ENCODE measurements around the gene PDLIM3. TPM values are rescaled to one million over a fixed set of nuclear protein-coding genes. Genes with fewer than 3 reads are reported as not detected.
"Not testable (repeated sequence)": the region's sequence is repeated elsewhere in the genome, so short reads cannot be mapped to it uniquely, and the experiment has no call there.

PDLIM3 gene
- total RNA-seq, 1 donor from 2014 or later, result not detected

DNA sequence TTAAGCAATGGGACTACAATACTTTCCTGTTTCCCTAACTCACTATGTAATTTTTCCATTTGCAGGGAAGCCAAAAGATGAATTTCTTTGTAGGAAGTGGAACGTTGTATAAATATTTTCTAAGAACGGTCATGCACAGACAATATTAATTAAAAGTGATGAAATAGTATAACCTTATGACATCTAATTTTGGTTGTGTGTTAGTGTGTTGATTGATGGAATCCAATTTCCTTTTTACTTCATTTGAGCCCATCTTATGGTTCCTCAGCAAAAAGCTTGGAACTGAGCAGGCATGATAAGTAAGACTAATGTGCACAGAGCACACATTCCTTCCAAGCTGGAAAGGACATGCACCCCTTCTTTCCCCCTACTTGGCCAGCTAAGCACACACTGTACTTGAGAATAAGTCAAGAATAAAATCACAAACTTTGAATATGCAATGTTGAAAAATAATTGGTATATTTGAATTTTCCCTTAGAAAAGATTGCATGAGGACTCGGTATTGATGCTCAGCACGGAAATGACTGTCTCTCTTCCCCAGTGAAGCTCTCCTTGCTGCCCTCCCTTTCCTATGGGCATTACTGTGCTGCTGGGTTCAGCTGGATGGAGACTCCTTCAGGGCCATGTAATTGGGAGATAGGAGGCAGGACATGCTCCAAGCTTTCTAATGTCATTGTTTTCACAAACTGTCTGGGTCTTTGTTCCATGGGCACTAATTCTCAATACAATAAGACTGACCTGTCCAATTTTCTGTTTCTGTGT, 19.2 kb upstream of the PDLIM3 start:
- intact Hi-C loops (cut with micrococcal nuclease), result no loop called here

DNA sequence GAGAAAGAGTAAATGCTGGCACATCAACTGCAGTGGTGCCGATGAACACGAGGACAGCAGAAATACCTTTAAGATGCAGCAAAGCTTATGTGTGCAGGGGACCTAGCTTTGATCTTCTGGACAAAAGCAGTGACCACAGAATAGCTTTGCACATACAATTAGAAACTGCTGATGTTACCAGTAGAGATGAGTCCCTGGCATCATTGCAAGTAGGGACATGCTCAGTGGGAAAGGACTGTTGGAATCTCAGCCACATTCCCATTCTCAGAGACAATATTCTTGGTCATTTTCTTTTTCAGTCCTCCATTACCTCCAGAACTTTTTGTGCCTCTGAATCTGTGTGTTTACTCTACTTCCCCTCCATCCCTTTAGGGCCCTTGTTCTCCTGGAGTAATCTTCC, 16.9 kb upstream of the PDLIM3 start:
- intact Hi-C loops (cut with micrococcal nuclease), result no loop called here

DNA sequence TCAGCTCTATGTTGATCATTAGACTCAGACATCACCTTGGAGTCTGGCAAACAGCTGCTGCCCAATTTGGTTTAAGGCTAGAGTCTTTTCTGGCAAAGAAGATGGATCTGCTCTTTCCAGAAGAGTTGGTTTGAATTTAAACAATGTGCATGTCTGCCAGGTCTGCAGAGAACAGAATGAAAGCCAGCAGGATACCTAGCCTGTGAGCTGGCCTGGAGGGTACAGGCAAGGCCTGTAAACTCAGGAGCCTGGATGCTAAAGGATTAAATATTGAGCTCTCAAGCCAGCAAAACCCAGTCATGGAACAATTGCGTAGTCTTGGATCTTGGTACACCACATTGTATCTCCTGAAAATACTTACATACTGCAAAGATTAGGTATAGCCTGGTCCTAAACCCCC, 15.6 kb upstream of the PDLIM3 start:
- intact Hi-C loops (cut with micrococcal nuclease), result no loop called here

DNA sequence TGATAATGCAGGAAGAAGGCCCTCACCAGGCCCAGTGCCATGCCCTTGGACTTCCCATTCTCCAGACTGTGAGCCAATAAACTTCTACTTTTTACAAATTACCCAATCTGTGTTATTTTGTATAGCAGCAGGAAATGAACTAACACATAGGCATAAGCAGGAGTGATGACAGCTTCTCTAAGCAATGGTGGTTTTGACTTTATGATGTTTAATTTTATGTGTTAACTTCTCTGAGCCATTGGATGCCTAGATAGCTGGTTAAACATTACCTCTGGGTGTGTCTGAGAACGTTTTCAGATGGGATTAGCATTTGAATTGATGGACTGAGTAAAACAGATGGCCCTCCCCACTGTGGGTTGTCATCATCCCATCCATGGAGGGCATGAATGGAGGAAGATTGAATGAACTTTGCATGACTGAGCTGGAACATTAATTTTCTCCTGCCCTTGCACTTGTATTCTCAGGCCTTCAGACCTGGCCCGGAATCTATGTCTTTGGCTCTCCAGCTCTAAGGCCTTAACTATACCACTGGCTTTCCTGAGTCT, 13.9 kb upstream of the PDLIM3 start:
- intact Hi-C loops (cut with micrococcal nuclease), result no loop called here

DNA sequence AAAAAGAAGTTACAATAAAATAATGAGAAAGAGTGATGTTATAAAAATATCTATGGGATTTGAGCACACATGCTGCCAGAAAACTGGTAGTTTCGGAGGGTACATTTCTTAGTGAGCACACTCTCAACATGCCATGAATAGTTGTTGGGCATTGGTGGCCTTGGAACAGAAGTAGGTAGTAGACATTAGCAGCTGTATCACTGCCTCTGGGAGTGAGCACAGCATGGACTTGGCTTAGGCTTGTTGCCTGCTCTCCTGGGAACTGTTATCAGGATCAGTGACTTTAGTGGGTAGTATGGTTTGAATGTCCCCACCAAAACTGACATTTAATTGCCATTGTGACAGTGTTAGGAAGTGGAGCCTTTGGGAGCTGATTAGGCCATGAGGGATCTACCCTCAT, 13.3 kb upstream of the PDLIM3 start:
- intact Hi-C loops (cut with micrococcal nuclease), result no loop called here

DNA sequence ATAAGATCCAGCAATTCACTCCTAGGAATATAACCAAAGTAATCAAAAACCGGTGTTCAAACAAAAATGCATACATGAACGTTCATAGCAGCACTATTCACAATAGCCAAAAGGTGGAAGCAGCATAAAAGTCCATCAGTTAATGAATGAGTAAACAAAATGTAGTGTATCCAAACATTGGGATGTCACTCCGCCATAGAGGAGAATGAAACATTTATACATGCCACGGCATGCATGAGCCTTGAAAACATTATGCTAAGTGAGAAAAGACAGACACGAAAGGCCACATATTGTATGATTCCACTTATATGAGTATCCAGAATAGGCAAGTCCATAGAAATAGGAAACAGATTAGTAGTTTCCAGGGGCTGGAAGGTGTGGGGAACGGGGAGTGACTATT, 11.0 kb upstream of the PDLIM3 start:
- intact Hi-C loops (cut with micrococcal nuclease), result no loop called here

DNA sequence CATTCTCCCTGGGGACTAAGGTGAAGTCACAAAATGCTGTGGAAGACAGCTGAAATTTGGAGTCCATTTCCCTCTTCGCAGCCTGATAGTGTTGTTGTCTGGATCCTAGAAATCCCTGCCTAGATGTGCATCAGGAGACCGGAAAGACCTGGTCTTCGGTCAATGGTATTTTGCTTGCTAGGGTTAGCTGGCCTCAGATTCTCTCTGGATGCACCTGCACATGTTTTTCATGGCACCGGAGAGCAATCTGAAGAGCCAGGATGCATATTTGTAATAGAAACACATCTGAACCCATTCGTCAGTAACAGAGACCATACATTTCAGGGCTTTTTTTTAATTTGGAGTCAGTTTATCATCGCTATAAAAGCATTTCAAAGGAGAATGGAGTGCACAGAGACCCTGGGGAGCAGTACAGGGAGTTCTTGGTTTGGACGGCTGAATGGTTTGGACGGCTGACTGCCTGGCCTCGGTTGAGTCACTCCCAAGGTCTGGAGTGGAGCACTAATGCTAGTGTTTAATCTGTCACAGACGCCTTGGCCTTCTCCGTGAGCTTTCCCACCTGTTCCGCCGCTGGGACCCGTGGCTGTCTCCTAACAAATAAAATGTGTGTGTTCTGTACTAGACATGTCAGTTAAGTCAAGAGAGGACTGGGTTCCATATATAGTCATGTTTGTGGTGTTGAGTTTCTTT, 7.5 kb upstream of the PDLIM3 start:
- intact Hi-C loops (cut with micrococcal nuclease), result no loop called here

DNA sequence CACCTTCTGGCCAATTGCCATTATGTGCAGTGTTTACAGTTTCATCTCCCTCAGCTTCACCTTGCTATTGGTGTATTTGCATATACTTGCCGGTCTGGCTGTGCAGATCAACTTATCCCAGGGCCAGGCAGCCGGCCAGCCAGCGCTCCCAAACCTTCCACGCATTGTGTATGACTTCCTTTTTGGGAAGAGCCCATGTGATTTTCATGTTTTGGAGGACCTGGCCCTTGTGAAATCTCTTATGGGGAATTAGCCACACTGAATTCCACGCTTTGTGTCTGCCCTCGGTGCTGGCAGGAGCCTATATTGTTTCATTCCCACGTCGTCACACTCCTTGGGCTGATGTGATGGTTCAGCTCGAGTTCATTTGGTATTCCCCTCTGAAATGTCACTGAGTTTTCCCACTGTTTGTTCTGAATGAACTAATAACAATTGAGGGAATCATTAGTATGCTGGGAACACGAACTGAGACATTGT, 6.0 kb upstream of the PDLIM3 start:
- intact Hi-C loops (cut with micrococcal nuclease), result no loop called here

DNA sequence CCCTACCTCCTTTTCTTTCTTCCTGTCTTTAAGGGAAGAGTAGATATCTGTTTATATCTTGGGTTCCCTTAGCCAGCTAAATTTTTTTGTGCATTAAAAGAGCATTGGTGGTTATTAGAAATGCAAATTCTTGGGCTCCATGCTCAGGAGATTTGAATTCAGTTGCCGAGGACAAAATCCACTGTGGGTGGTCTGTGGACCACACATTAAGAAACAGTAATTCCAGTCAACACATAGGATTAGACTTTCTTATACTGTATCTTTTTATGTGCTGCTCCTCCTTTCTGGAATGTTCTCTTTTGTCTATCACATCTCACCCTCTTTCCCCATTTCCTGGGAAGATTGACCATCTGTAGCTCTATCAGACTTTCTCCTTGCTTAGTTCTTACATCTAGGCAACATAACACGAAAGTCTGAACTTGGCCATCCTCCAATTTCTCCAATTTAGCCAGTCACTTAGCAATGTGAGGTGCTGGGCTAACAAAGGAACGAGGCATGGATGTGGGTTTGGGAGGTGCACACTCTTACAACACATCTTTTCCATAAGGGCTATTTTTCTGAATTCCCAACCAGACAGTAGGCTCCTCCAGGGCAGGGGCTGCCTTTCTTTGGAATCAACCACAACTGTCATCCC, 5.3 kb upstream of the PDLIM3 start:
- intact Hi-C loops (cut with micrococcal nuclease), result no loop called here

DNA sequence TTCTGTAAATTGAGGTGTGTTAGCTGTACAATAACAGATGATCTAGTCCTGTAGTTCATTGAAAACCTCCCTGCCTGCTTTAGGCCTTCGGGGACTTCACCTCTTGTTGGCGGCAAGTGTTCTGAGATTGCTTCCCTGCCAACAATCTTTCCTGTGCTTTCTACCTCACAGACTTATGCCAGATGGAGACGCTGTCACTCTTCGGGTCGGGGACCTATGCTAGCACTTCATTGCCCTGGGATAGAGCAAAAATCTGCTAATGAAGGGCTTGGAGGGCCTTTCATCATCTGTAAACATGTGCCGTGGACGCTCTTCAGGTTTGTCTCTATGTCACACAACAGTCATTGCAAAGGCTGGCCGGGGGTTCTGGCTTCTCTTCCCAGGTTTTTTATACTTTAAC, 4.7 kb upstream of the PDLIM3 start:
- intact Hi-C loops (cut with micrococcal nuclease), result no loop called here

DNA sequence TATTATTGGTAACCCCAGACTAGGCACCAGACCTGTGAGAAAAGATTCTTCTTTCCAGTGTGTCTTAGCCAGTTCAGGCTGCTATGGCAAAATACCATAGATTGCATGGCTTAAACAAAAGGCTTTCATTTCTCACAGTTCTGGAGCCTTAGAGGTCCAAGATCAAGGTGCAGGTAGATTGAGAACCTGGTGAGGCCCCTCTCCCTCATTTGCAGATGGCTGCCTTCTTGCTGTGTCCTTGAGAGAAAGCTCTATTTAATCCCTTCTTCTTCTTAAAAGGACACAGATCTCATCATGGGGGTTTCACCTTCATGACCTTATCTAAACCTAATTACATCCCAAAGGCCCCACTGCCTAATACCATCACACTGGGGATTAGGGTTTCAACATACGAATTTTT, 3.5 kb upstream of the PDLIM3 start:
- intact Hi-C loops (cut with micrococcal nuclease), result no loop called here

DNA sequence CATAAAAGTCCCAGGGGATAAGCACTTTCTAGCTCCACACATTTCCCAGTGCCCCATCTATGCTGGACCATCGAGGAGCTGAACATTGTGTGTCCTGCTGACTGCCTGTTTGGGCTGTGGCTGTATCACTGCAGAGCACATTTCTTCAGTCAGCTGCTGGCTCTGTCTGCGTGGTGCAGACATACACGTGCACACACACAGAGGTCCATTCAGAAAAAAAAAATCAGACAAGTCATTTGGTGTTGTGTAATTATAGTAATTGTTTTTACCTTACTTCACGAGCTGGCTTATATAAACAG, 1.1 kb upstream of the PDLIM3 start:
- intact Hi-C loops (cut with micrococcal nuclease), result no loop called here

DNA sequence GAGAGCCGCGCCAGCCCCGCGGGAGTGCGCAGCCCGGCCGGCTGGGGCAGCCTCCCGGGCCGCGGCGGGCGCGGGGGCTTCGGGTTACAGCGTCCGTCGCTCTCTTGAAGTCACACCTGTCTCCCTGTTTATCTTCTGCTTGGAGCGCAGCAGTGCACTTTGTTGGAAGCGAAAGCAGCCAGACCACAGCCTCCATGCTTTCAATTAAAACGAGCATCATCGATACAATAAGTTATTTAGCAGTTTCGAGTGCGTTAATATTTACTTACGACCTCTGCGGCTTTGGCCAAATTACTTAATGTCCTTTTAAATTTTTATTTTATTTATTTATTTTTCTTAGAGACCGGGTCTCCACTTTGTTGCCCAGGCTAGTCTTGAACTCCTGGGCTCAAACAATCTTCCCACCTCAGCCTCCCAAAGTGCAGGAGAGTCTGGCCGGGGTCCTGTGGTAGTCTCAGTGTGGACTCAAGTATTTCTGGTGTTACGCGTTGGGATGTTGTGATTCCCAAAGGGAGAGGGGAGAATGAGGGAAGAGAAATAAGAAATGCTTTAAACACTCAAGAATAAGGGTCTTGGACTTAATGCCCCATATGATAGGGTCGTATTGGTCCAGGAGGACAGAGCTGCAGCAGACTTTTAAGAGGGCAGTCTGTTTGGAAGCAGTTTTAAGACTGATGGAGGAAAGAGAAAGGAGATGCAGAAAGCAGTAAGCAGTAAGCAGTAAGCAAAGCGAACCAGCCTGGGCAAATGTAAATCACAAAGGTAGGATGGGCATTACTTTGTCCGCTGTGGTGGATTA, 504 bp upstream of the PDLIM3 start:
- intact Hi-C loops (cut with micrococcal nuclease), result no loop called here

DNA sequence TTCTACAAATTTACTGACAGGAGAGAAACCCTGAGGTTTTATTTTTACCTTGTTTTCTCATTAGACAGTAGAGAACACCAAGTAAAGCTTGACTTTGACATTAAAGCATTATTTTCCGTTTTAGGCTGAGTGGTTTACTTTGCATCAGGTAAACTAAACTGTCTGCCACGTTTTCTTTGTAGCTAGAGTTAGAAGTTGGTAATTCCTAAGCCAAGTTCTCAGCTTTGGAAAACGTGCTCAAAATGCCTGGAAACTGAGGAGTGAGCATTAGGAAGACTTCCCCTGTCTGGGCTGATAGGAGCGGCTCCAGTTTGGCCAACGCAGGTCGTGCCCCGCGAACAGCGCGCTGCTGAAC, 819 bp downstream of the PDLIM3 start:
- intact Hi-C loops (cut with micrococcal nuclease), result no loop called here

DNA sequence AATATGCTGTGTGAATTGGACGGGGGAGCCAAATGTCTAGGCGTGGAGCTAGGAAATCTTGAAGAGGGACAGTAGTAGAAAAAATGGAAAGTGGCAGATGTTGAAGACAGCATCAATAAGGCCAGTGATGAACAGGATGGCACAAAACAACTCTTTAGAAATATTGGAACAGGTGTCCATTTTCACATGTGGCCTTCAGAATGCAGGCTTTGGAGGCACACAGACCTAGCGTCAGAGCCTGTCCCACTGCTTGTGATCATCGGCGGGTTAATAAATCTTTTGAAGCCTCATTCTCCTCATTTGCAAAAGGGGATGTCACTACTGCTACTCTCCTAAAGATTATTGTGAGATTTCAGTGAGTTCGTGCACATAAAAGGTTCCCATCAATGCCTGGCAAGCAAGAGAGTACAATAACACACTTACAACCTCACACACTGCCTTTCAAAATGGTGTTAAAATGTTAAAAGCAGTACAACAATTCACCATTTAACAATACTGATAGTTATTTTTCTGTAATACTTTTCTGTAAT, 2.4 kb downstream of the PDLIM3 start:
- intact Hi-C loops (cut with micrococcal nuclease), result no loop called here

DNA sequence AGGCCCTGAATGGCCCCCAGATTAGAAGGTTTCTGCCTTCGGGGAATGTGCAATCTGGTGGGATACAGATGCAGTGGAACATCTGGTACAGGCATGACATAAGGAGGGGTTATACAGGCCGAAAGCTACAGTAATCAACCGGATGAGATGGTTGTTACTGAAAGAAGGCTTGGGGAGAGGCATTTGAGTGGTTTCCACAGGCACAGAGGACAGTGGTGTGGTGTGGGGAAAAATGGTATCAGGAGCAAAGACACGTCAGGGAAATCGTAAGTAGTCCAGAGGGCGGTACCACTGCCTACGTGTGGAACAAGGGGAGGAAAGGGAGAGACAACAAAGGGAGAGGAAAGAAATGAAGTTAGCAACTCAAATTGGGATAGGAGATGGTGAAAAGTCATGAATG, 3.0 kb downstream of the PDLIM3 start:
- intact Hi-C loops (cut with micrococcal nuclease), result no loop called here

DNA sequence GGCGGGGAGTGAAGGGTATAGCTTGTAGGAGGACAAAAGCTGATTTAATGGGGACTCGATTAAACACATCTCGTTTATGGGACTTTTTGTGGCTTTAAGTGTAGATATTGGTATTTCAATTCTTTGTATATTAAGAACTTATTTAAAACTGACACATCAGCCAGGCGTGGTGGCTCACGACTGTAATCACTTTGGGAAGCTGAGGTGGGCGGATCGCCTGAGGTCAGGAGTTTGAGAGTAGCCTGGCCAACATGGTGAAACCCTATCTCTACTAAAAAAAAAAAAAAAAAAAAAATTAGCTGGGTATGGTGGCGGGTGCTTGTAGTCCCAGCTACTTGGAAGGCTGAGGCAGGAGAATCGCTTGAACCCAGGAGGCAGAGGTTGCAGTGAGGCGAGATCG, 3.7 kb downstream of the PDLIM3 start:
- intact Hi-C loops (cut with micrococcal nuclease), result not testable (repeated sequence)

DNA sequence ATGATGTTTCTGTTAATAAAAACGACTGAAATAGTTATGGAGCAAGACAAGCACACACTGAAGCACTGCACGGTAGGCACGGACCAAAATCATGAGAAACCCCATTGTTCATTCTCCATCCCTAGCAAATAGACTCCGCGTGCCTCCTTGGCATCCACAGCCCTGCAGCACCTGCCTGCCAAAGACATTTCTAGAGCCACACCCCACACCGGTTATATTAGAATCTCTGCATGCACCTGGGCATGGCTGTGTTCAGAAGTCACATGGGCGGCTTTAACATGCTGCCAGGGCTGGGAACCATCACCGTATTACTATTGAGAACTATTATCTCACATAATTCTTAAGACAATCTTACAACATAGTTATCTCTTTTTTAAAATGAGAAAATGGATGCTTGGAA, 5.9 kb downstream of the PDLIM3 start:
- intact Hi-C loops (cut with micrococcal nuclease), result no loop called here

DNA sequence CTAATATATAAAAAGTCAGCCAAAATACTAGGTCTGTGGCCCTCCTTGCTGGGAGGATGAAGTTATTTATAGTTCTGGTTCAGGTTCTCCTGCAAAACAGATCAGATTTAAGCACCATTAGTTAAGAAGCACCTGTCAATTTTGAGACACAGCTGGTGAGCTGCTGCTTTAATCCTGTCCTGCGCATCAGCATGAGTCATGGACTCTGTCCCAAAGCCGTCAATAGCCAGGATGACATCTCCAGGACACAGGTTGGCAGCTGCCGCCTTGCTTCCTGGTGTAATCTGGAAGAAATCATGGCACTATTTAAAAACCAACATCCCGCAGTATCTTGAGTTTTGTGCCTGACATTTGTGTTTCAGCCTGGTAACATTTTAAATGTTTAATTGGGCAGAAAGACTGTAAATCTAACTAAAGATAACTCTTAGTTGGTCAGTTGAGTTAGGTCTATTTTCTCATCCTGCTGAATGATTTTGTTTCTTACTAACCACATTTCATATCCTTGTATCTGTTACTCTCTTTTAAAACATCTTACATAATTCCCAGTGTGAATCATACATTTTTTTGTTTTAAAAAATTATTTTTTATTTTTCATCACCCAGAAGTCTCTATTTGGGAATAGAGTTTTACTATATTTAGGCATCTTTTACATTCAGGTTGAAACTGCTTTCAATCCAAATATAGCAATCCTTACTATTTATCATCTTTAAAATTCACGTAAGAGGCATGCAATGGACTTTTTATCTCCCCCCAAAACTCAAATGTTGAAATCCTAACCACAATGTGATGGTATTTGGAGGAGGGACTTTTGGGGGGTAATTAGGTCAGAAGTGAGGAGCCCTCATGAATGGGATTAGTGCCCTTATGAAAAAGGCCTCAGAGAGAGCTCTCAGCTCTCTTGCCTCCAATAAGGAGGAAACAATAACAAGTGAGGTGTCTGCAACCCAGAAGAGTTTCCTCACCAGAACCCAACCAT, 10.1 kb downstream of the PDLIM3 start:
- intact Hi-C loops (cut with micrococcal nuclease), result no loop called here

DNA sequence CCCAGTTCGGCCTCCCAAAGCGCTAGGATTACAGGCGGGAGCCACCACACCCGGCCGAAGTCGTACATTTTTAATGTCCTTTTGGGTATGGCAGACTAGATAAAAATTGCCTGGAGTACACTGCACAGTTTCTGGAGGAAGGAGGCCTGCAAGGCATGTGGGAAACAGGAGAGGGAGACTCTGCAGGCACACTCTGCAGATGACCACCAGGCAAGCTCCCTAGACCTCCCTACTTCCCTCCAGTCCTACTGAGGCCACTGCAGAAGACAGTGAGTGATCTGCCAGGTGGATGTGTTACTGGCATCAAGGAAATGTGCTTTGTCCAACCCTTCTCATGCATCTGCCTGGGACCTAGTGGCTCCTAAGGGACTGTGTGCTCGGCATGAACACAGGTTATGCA, 11.4 kb downstream of the PDLIM3 start:
- intact Hi-C loops (cut with micrococcal nuclease), result no loop called here

Data from T-helper 2 cell treated with Interferon-gamma antibody and Interleukin-4, amounts not matched to agents 100 ng/mL and 5 ng/mL, for 36 hours (primary cell).